H1 (cell line): ENCODE measurements around the gene DLL4.

ENCODE experiments used
- CHD1 ChIP-seq: IDR thresholded peaks from 2 replicates; pipeline ENCODE4 v1.6.1; 2012; ENCODE audit warnings: low read depth, low read length, improper control_type of control experiment
- CHD2 ChIP-seq: IDR thresholded peaks from 2 replicates; pipeline ENCODE4 v1.6.1; 2012; ENCODE audit warnings: low read length, improper control_type of control experiment
- EP300 ChIP-seq, 2 experiments: IDR thresholded peaks; 1 replicate in 1 of 2; 2 replicates in 1 of 2; pipeline ENCODE4 v1.6.1; 2011 to 2012; ENCODE audit warnings: low read depth in 2 of 2, low read length in 2 of 2, mild to moderate bottlenecking in 2 of 2, borderline replicate concordance in 1 of 2, inconsistent platforms in 1 of 2, moderate library complexity in 1 of 2
- GABPA ChIP-seq: IDR thresholded peaks from 2 replicates; pipeline ENCODE4 v1.6.1; 2011; ENCODE audit warnings: mild to moderate bottlenecking, low read length, moderate library complexity, borderline replicate concordance; ENCODE audit not compliant: insufficient read depth
- POLR2A ChIP-seq, 2 experiments: IDR thresholded peaks; 1 replicate in 1 of 2; 2 replicates in 1 of 2; pipeline ENCODE4 v1.6.1; 2011; ENCODE audit warnings: low read depth in 2 of 2, low read length in 2 of 2, mild to moderate bottlenecking in 2 of 2; ENCODE audit errors: control extremely low read depth in 1 of 2
- POLR2AphosphoS5 ChIP-seq: IDR thresholded peaks from 2 replicates; pipeline ENCODE4 v1.6.1; 2011; ENCODE audit warnings: low read depth, low read length
- SP4 ChIP-seq: IDR thresholded peaks from 2 replicates; pipeline ENCODE4 v1.6.1; 2012; ENCODE audit warnings: low read length, inconsistent platforms
- SRF ChIP-seq: IDR thresholded peaks from 2 replicates; pipeline ENCODE4 v1.6.1; 2011; ENCODE audit warnings: mild to moderate bottlenecking, low read depth, low read length, moderate library complexity
- TF ChIP-seq, protein P1 (sequence below), 3 experiments: IDR thresholded peaks; 1 replicate in 2 of 3; 2 replicates in 1 of 3; pipeline versions ENCODE4 v1.5.1 to v1.6.1; 2011; ENCODE audit warnings: low read length in 3 of 3, mild to moderate bottlenecking in 3 of 3, inconsistent platforms in 2 of 3, low read depth in 1 of 3, moderate library complexity in 1 of 3; ENCODE audit not compliant: insufficient read depth in 1 of 3; ENCODE audit errors: control extremely low read depth in 1 of 3
- TF ChIP-seq, protein P2 (sequence below): IDR thresholded peaks from 2 replicates; pipeline ENCODE4 v1.6.1; 2012; ENCODE audit warnings: inconsistent platforms

DNA sequence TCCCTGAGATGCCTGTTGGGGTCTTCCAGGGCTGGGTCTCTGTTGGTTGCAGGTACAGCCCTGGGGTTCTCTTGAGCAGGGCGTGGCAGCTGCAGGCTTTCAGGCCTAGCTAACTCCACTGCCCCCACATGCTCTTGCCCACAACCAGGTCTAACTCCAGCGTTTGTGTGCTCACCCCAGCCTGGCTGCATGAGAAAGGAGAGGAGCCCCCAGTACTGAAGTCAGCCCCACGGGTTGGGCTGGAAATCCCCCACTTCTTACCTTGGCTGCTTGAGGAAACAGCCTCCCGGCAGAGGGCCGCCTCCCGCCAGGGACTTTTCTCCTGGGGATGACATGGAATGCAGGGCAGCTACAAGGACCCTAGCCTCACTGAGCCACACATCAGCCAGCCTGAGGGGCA lies 16.7 kb upstream of the DLL4 start:
- TF ChIP-seq POLR2AphosphoS5 (no peak), SP4 (no peak), CHD2 (no peak), EP300 (IDR thresholded peaks at IDR 0.05; ENCODE audit: borderline replicate concordance in 1 of 2, low read depth in 2 of 2, low read length in 2 of 2) (no peak), GABPA (no peak), POLR2A (IDR thresholded peaks at IDR 0.05; ENCODE audit: control extremely low read depth in 1 of 2, low read depth in 2 of 2, low read length in 2 of 2) (no peak), SRF (no peak), CHD1 (no peak)
- TF ChIP-seq, protein P1, sequence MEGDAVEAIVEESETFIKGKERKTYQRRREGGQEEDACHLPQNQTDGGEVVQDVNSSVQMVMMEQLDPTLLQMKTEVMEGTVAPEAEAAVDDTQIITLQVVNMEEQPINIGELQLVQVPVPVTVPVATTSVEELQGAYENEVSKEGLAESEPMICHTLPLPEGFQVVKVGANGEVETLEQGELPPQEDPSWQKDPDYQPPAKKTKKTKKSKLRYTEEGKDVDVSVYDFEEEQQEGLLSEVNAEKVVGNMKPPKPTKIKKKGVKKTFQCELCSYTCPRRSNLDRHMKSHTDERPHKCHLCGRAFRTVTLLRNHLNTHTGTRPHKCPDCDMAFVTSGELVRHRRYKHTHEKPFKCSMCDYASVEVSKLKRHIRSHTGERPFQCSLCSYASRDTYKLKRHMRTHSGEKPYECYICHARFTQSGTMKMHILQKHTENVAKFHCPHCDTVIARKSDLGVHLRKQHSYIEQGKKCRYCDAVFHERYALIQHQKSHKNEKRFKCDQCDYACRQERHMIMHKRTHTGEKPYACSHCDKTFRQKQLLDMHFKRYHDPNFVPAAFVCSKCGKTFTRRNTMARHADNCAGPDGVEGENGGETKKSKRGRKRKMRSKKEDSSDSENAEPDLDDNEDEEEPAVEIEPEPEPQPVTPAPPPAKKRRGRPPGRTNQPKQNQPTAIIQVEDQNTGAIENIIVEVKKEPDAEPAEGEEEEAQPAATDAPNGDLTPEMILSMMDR (IDR thresholded peaks at IDR 0.05; ENCODE audit: control extremely low read depth in 1 of 3, insufficient read depth in 1 of 3, low read depth in 1 of 3, low read length in 3 of 3), result no peak
- TF ChIP-seq, protein P2, sequence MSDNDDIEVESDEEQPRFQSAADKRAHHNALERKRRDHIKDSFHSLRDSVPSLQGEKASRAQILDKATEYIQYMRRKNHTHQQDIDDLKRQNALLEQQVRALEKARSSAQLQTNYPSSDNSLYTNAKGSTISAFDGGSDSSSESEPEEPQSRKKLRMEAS, result no peak
